ENCODE results near the gene NUDT3.

- TF ChIP-seq ZNF384 (IDR thresholded peaks at IDR 0.05), result no peak
- no peak for TF ChIP-seq SP1 (IDR thresholded peaks at IDR 0.05)
- TF ChIP-seq TARDBP (IDR thresholded peaks at IDR 0.05), result no peak
- TF ChIP-seq HDGF (IDR thresholded peaks at IDR 0.05; ENCODE audit: borderline replicate concordance), result no peak
- no peak for TF ChIP-seq FOXM1 (IDR thresholded peaks at IDR 0.05; ENCODE audit: borderline replicate concordance)
- TF ChIP-seq SUZ12 (IDR thresholded peaks at IDR 0.05), result no peak
- TF ChIP-seq ARNT (IDR thresholded peaks at IDR 0.05), result no peak
- TF ChIP-seq CTBP1 (IDR thresholded peaks at IDR 0.05; ENCODE audit: borderline replicate concordance), result no peak
- TF ChIP-seq FOXK2 (IDR thresholded peaks at IDR 0.05), result no peak
- no peak for TF ChIP-seq NFRKB (IDR thresholded peaks at IDR 0.05)
- no peak for TF ChIP-seq BHLHE40 (IDR thresholded peaks at IDR 0.05; ENCODE audit: borderline replicate concordance)
- no peak for TF ChIP-seq PKNOX1 (IDR thresholded peaks at IDR 0.05)
These were observed 156.4 kb downstream of the NUDT3 start for GRCh38 chr6:34236131-34236442.

All from HEK293T (cell line).